Skeletal muscle tissue (tissue), 4 donors: ENCODE data around the gene MAP3K12. TPM values are rescaled to one million over a fixed set of nuclear protein-coding genes. Genes with fewer than 3 reads are reported as not detected.
"Not testable (repeated sequence)": the region's sequence is repeated elsewhere in the genome, so short reads cannot be mapped to it uniquely, and the experiment has no call there.

Experiments
- H3K27ac ChIP-seq: one replicate; pipeline ENCODE4 v1.7.0; 2013; ENCODE audit warnings: mild to moderate bottlenecking, low read depth, low read length, inconsistent platforms
- H3K27me3 ChIP-seq, 3 donors: one replicate each; pipeline ENCODE4 v1.7.0; 2013; ENCODE audit warnings: low read length in 3 of 3; ENCODE audit not compliant: control insufficient read depth in 3 of 3, insufficient read depth in 3 of 3
- H3K36me3 ChIP-seq, 3 donors: one replicate each; pipeline ENCODE4 v1.7.0; 2013; ENCODE audit warnings: low read length in 3 of 3; ENCODE audit not compliant: control insufficient read depth in 3 of 3, insufficient read depth in 3 of 3
- H3K4me1 ChIP-seq, 3 donors: one replicate each; pipeline ENCODE4 v1.7.0; 2013; ENCODE audit warnings: low read length in 3 of 3, mild to moderate bottlenecking in 3 of 3; ENCODE audit not compliant: control insufficient read depth in 3 of 3, insufficient read depth in 3 of 3
- H3K4me3 ChIP-seq, 3 donors: one replicate each; pipeline ENCODE4 v1.7.0; 2013; ENCODE audit warnings: low read length in 3 of 3
- H3K9ac ChIP-seq, 3 donors: one replicate each; pipeline ENCODE4 v1.7.0; 2013; ENCODE audit warnings: low read length in 3 of 3, mild to moderate bottlenecking in 3 of 3, moderate library complexity in 2 of 3, low read depth in 1 of 3
- H3K9me3 ChIP-seq, 3 donors: one replicate each; pipeline ENCODE4 v1.7.0; 2013; ENCODE audit warnings: low read length in 3 of 3; ENCODE audit not compliant: control insufficient read depth in 3 of 3
- total RNA-seq: library from RNA; depleted of rRNA; stranded (reverse); fragments of >200 nt; gene quantifications from one replicate; pipeline ENCODE4 v1.2.3, GENCODE V29; 2014
- donor health status: Osteomylitis.

Gene MAP3K12, protein sequence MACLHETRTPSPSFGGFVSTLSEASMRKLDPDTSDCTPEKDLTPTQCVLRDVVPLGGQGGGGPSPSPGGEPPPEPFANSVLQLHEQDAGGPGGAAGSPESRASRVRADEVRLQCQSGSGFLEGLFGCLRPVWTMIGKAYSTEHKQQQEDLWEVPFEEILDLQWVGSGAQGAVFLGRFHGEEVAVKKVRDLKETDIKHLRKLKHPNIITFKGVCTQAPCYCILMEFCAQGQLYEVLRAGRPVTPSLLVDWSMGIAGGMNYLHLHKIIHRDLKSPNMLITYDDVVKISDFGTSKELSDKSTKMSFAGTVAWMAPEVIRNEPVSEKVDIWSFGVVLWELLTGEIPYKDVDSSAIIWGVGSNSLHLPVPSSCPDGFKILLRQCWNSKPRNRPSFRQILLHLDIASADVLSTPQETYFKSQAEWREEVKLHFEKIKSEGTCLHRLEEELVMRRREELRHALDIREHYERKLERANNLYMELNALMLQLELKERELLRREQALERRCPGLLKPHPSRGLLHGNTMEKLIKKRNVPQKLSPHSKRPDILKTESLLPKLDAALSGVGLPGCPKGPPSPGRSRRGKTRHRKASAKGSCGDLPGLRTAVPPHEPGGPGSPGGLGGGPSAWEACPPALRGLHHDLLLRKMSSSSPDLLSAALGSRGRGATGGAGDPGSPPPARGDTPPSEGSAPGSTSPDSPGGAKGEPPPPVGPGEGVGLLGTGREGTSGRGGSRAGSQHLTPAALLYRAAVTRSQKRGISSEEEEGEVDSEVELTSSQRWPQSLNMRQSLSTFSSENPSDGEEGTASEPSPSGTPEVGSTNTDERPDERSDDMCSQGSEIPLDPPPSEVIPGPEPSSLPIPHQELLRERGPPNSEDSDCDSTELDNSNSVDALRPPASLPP
- total RNA-seq: 4.7 TPM

DNA sequence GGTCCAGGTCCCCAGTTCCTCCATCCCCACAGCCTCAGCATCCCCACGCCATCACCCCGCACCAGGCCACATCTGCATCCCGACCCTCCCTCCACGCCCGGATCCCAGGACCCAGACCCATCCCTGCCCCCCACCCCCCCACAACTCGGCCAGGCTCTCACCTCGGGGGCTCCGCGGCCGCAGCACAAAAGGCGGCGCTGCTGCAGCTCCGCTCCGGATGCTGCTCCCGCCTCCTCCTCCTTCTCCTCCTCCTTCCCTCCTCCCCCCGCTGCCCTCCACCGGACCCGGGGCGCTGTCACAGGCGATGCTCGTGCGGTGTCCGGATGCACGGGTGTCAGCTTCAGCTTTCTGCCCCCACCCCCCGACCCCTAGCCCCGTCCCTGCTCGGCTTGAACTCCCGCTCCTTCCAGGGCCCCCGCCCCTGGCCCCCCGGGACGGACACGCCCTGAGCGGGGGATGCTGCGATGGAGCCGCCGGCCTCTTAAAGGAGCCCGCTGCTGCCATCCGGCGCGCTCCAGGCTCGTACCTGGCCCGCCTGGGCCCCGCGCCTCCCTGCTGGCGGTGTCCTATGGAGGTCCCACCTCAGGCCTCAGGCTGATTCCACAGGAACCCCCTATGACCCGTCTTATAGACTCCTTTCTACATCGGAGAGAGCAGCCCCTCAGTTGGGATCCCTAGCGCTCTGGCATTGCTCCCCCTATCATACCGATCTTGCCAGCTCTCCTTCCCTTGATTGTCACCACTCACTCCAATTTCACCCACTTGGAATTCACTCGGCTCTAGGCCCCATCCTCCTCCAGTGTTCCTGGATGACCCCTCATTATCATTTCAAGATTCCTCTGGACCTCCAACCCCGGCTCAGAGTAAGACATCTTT, at the start of gene MAP3K12:
MAP3K12 (minus strand) TSS at position 193 of the 876 bp plus-strand sequence. CDS start 12,067 bp downstream, outside the sequence.
- Histone ChIP-seq H3K27ac (peak within 1 kb of the TSS; percentile 97), H3K4me1 (peaks cover 37 to 47% (median 41%) of the 10 kb centered on the region in 3 donors), H3K9ac (peak within 1 kb of the TSS; percentile 88 to 99 (median 94)), H3K4me3 (peak within 1 kb of the TSS; percentile 86 to 96 (median 93)), H3K9me3 (no peaks in the 10 kb centered on the region), H3K27me3 (no peaks in the 10 kb centered on the region), H3K36me3 (peaks cover 3 to 11% (median 4%) of the 10 kb centered on the region in 3 donors)

DNA sequence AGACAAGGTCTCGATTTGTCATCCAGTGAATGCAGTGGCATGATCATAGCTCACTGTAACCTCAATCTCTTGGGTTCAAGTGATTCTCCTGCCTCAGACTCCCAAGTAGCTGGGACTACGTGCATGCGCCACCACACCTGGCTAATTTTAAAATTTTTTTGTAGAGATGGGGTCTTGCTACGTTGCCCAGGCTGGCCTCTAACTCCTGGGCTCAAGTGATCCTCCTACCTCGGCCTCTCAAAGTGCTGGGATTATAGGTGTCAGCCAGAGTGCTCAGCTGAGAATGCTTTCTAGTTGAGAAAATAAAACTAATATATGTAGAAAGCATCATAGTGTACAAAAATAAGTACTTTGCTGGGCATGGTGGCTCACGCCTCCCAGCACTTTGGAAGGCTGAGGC, 49.1 kb upstream of the MAP3K12 start:
- H3K36me3 ChIP-seq: peaks cover 17 to 22% (median 21%) of the 10 kb centered on the region in 3 donors
- not testable (repeated sequence) for H3K27ac ChIP-seq, H3K9me3 ChIP-seq, H3K27me3 ChIP-seq, H3K9ac ChIP-seq, H3K4me1 ChIP-seq, H3K4me3 ChIP-seq

DNA sequence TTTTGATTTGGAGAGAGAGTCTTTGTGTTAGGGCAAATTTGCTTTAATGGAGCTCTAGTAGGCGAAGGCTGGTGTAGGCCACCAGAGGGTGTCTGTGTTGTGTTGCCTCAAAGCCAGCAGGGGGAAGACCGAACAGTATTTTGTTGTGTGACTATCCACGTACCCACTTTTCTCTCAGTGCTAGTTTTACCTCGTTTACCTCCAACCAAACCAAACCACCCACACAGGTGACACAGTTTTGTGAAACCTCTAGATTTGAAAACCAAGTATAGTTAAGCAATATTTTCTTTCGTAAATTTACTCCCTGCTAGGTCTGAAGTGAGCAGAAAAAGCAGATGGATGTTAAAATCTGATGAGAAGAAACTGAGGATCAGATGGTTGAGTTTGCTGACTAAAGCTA, 44.3 kb upstream of the MAP3K12 start:
- Histone ChIP-seq H3K9ac (peak overlapping the region in 1 of 3 donors; percentile 25), H3K4me1 (peaks cover 3 to 6% (median 5%) of the 10 kb centered on the region in 3 donors), H3K4me3 (no peak overlapping the region), H3K9me3 (no peaks in the 10 kb centered on the region), H3K27ac (peak overlapping the region; percentile 49), H3K36me3 (peaks cover 14 to 37% (median 16%) of the 10 kb centered on the region in 3 donors), H3K27me3 (no peaks in the 10 kb centered on the region)

DNA sequence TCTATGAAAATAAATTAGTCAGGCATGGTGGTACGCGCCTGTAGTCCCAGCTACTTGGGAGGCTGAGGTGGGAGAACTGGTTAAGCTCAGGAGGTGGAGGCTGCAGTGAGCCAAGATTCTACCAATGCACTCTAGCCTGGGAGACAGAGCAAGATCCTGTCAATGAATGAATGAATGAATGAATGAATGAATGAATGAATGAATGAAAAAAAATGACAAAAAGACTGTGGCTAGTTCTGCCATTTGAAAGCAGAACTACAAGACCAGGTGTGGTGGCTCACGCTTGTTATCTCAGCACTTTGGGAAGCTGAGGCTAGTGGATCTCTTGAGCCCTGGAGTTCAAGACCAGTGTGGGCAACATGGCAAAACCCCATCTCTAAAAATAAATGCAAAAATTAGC, 40.3 kb upstream of the MAP3K12 start:
- Histone ChIP-seq H3K27ac (no peak overlapping the region), H3K27me3 (no peaks in the 10 kb centered on the region), H3K36me3 (peaks cover 23 to 58% (median 34%) of the 10 kb centered on the region in 3 donors), H3K4me3 (no peak overlapping the region), H3K9me3 (no peaks in the 10 kb centered on the region), H3K4me1 (peaks cover 3 to 6% (median 5%) of the 10 kb centered on the region in 3 donors), H3K9ac (no peak overlapping the region)

DNA sequence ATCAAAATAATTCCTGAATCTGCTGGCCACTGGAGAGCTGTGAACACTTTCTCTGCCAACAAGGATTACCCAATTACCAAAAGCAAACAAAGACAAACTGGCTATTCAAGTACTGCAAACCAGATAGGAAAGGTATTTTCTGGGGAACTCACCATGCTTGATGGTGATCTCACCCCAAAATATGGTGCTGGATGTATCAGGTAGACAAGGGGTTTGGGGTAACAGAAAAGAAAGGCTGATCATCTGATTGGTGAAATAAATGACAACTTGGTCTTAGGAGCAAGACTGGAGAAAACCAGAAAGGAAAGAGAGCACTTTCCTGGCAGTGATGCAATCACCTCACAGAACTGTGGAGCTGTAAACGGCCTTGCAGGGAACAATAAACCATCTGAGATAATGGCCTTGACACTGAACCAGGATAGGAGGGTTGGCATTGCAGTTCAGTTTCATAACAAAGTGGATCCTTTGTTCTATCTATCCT, 39.0 kb upstream of the MAP3K12 start:
- peaks cover 30 to 66% (median 45%) of the 10 kb centered on the region in 3 donors for H3K36me3 ChIP-seq
- no peaks in the 10 kb centered on the region for H3K4me1 ChIP-seq
- no peak overlapping the region for H3K27ac ChIP-seq
- H3K9ac ChIP-seq: no peak overlapping the region
- H3K27me3 ChIP-seq: no peaks in the 10 kb centered on the region
- no peak overlapping the region for H3K4me3 ChIP-seq
- H3K9me3 ChIP-seq: no peaks in the 10 kb centered on the region

DNA sequence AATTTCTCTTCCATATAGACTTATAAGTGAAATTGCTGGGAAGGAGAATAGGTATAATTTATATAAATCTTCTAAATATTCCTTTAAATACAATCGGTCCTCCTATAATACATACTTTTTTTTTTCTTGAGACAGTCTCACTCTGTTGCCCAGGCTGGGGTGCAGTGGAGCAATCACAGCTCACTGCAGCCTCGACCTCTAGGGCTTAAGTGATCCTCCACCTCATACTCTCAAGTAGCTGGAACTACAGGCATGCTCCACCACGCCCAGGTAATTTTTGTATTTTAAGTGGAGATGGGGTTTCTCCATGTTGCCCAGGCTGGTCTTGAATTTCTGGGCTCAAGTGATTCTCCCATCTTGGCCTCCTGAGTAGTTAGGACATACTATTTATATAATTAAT, 37.7 kb upstream of the MAP3K12 start:
- no peaks in the 10 kb centered on the region for H3K4me1 ChIP-seq
- H3K4me3 ChIP-seq: no peak overlapping the region
- H3K27ac ChIP-seq: no peak overlapping the region
- no peaks in the 10 kb centered on the region for H3K9me3 ChIP-seq
- no peaks in the 10 kb centered on the region for H3K27me3 ChIP-seq
- peaks cover 39 to 72% (median 55%) of the 10 kb centered on the region in 3 donors for H3K36me3 ChIP-seq
- no peak overlapping the region for H3K9ac ChIP-seq

DNA sequence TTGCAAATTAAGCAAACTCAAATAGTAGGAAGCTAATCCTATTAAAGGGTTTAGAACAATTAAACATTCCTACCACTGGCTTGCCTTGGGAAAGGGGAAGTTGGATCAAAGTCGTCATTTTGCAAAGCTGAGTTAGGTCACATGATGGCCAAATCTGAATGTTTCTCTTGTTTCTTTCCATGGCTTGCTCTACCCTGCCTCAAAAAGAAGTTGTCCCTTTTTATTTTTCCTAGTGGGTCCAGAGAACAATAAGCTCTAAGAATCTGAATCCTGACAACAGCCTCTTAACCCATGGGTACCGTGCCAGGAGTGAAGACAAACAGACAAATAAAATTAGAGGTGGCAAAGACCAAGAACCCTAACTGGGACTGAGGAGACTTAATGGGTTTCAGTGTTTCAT, 34.2 kb upstream of the MAP3K12 start:
- no peak overlapping the region for H3K4me3 ChIP-seq
- H3K4me1 ChIP-seq: no peaks in the 10 kb centered on the region
- no peaks in the 10 kb centered on the region for H3K9me3 ChIP-seq
- no peak overlapping the region for H3K27ac ChIP-seq
- no peaks in the 10 kb centered on the region for H3K27me3 ChIP-seq
- H3K9ac ChIP-seq: no peak overlapping the region
- peaks cover 42 to 64% (median 58%) of the 10 kb centered on the region in 3 donors for H3K36me3 ChIP-seq

DNA sequence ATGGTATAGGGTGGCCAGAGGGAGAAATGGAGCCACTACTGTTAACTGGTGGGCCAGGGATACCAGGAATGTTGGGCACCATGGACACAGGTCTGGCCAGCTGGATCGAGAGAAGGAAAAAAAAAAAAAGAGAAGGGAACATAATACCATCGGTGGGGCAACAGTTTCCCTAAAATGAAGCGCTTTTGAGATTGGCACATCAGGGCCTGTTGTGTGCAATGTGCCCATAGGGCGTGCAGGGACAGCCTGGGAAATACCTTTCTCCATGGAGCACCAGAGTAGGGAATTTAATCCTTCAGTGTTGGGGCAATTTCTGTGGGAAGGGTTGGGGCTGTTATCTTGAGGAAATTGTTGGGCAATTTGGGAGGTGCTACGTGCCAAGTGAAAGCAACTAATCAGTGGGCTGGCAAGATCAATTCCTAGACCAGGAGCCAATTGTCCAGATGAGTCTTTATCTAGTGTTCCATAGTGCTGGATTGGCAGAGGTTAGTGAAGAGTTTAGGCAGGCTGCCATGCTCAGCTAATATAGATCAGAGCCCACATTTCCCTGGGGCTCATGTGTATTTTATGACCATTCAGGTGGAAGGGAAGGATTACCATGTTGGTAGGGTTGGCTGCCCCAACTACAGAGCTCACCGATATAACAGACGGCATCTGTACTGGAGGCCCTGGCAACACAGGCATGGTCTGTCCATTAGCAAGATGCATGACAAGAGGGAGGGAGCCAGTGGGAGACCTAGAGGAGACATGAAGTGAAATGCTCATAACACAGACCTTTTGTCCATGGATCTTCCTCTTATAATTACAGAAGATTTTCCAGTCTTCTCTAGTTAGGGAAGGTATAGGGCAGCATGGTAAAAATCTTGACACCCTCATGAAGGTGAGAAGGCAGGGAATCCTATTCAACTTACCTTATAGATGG, 33.5 kb upstream of the MAP3K12 start:
- H3K27me3 ChIP-seq: no peaks in the 10 kb centered on the region
- H3K4me1 ChIP-seq: no peaks in the 10 kb centered on the region
- no peak overlapping the region for H3K27ac ChIP-seq
- no peaks in the 10 kb centered on the region for H3K9me3 ChIP-seq
- H3K4me3 ChIP-seq: no peak overlapping the region
- no peak overlapping the region for H3K9ac ChIP-seq
- peaks cover 42 to 59% (median 54%) of the 10 kb centered on the region in 3 donors for H3K36me3 ChIP-seq
